A673 (cell line): ENCODE data around the gene IGSF21.

ENCODE experiments used
- CTCF ChIP-seq: fragments of 300-800, 200-600 bp; sonication (generic); conservative IDR thresholded peaks from 2 replicates; pipeline ENCODE4 v1.5.1; 2017; ENCODE audit warnings: low read depth, mild to moderate bottlenecking, antibody characterized with exemption, low read length, moderate library complexity, mixed read lengths
- EZH2 ChIP-seq: fragments of 200-600 bp; sonication (generic); IDR thresholded peaks from 2 replicates; pipeline ENCODE4 v1.6.1; 2017; ENCODE audit warnings: borderline replicate concordance, low read depth, mild to moderate bottlenecking, mixed read lengths, antibody characterized with exemption, low read length; ENCODE audit not compliant: poor library complexity, severe bottlenecking

- TF ChIP-seq CTCF: no peak
- TF ChIP-seq EZH2: no peak
Measured at GRCh38 chr1:18178111-18178510, 70.5 kb downstream of the IGSF21 start.
